GM12865 (cell line): ENCODE data around the gene UBXN6.

Experiments
- DNase-seq: peaks from one replicate; pipeline ENCODE4 v3.0.0; 2010; ENCODE audit warnings: low read depth
- H3K4me3 ChIP-seq: 2 replicates; pipeline ENCODE4 v1.5.1; 2011; ENCODE audit warnings: mild to moderate bottlenecking, low read depth, low read length, control low read depth
- TF ChIP-seq, protein P1 (sequence below): IDR thresholded peaks from 2 replicates; pipeline ENCODE4 v1.5.1; 2011; ENCODE audit warnings: low read length, control low read depth, low read depth, inconsistent platforms; ENCODE audit not compliant: insufficient read depth; ENCODE audit errors: missing control alignments

UBXN6 gene

DNA sequence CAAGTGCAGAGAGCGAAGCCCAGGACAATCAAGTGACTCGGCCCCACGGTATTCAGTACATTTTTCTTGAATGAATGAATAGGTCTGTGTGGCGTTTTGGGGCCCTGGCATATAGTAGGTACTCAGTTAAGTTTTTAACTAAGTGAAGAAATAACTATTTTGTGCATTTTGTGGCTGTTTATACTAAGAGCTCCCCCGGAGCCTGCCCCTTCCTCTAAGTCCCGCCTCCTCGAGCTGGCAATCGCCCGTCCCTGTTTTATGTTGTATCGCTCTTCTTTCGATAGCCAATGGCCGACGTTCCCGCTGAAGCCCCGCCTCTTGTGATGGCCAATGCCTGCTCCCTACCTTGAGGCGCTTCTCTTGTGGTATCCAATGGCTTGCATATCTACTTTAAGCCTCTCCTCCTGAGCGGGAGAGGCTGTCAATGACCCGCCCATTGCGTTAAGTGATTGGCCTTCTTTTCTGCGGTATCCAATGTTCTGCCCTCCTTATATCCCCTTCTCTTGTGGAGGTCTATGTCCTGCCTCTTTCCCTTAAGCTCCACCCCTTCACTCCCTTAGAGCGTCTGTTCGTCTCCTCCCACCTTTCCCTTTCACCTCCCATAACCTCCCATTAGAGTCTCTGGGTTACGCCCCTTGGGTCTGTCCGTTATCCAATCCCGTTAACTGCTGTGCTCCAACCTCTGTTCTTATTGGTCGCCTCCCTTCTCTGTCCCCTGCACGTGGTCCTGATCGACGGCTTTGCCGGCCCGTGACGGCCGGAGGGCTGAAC lies 14.0 kb upstream of the UBXN6 start:
- TF ChIP-seq, protein P1, sequence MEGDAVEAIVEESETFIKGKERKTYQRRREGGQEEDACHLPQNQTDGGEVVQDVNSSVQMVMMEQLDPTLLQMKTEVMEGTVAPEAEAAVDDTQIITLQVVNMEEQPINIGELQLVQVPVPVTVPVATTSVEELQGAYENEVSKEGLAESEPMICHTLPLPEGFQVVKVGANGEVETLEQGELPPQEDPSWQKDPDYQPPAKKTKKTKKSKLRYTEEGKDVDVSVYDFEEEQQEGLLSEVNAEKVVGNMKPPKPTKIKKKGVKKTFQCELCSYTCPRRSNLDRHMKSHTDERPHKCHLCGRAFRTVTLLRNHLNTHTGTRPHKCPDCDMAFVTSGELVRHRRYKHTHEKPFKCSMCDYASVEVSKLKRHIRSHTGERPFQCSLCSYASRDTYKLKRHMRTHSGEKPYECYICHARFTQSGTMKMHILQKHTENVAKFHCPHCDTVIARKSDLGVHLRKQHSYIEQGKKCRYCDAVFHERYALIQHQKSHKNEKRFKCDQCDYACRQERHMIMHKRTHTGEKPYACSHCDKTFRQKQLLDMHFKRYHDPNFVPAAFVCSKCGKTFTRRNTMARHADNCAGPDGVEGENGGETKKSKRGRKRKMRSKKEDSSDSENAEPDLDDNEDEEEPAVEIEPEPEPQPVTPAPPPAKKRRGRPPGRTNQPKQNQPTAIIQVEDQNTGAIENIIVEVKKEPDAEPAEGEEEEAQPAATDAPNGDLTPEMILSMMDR = no peak
- peak overlapping the region; percentile 86 for H3K4me3 ChIP-seq
- peak; percentile 100 for DNase-seq

DNA sequence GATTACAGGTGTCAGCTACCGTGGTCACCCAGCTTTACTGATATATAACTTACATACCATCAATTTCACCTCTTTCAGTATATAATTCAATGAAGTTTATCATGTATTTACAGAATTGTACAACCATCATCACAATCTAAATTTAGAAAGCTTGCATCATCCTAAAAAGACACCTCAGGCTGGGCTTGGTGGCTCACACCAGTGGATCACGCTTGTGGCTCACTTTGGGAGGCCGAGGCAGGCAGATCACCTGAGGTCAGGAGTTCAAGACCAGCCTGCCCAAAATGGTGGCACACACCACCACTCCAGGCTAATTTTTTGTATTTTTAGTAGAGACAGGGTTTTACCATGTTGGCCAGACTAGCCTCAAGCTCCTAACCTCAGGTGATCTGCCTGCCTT lies 10.2 kb upstream of the UBXN6 start:
- DNase-seq = no peak
- TF ChIP-seq, protein P1 = no peak
- H3K4me3 ChIP-seq = no peak overlapping the region

DNA sequence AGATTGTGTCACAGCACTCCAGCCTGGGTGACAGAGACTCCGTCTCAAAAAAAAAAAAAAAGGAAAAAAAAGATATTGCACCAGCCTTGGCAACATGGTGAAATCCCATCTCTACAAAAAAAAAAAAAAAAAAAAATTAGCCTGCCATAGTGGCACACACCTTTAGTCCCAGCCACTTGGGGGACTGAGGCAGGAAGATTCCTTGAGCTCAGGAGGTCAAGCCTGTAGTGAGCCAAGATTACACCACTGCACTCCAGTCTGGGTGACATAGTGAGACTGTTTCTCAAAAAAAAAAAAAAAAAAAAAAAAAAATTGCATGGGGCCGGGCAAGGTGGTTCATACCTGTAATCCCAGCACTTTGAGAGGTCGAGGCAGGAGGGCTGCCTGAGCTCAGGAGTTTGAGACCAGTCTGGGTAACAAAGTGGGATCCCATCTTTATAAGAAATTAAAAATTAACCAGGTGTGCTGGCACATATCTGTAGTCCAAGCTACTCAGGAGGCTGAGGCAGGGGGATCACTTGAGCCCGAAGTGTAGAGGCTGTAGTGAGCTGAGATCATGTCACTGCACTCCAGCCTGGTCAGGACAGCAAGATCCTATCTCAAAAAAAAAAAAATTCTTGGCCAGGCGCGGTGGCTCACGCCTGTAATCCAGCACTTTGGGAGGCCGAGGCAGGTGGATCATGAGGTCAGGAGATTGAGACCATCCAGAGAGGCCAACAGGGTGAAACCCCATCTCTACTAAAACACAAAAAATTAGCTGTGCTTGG lies 7.4 kb upstream of the UBXN6 start:
- no peak overlapping the region for H3K4me3 ChIP-seq
- DNase-seq = no peak
- TF ChIP-seq, protein P1 = no peak

DNA sequence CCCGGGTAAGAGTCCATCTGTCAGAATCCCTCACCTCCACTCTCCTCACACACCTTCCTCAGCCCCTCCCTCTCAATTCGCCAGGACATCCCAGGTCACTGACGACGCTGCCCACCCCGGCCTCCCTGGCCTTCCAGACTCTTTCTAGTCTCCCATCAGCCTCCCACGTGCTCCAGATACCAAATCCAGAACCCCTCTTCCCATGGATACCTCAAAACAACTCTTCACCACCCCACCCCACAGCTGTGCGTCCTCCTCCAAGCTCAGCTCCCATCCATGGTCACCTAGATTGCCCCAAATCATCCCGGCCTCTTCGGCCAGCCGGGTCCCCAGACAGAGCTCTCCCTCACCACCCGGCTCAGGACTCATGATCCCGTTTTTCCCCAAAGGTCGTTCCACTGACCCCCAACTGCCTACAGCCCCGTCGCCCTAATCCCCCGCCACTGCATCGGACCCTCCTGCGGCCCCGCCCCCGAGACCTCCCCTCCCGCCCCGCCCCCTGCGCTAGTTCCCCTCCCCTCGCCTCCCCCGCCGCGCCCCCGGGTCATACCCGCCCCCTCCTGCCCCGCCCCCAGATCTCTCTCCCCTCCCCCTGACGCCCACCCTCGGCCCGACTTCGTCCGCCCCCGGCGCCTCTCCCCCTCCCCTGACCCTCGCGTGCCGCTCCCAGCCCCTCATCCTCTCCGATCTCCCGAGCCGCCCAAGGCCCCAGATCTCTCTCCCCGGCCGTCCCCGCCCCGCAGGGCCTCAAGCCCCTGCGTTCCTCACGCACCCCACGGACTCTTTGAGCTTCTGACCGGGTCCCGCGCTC lies 546 bp downstream of the UBXN6 start:
- DNase-seq = peak; percentile 65
- TF ChIP-seq, protein P1 = no peak
- peak overlapping the region; percentile 72 for H3K4me3 ChIP-seq

DNA sequence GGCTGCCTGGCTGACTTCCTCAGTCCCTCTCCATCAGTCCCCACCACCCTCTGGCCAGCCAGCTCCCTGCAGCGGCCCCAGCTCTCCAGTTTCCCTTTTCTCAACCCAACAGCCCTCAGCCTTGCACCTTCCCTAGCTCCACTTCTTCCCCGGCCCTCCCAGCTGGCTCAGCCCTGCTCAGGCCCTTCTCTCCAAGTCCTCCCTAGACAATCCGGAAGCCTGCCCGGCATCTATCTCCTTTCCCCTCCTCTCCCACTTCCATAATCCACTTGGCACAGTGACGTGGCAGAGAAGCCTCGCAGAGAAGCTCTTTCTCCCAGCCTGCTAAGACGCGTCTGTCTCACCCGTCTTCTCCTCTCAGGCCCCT lies 1.1 kb downstream of the UBXN6 start:
- TF ChIP-seq, protein P1 = no peak
- DNase-seq = no peak
- peak overlapping the region; percentile 56 for H3K4me3 ChIP-seq

DNA sequence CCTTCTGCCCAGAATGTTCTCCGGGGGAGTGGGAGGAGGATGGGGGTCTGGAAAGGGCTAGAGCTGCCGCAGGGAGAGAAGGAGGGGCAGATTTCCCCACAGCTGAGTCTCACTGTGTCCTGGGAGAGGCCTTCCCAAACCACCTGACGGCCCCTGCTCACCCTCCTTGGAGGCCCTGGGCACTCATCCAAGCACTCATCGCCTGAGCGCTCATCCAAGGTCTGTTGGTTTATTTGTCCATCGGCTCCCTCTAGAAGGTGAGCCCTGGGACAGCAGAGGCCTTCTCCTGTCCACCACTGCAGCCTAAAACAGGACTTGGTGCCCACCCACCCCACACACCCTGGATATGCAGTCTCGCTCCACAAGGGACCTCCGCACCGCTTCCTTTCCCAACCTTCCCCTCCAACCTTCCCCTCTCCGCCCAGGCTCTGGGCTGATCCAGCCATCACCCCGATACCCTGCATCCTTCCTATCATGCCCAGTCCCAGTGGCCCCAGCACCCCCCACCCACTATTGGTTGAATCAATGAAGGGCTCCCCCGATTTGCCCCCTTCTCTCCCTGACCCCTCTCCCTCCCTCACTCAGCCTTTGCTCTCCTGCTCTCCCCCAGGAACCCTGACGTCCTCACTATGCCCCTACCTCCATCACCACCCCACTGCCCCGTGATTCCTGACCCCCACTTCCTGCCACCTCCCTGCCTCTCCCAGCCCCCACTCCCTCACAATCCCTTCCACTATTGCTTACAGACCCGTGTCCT lies 1.7 kb downstream of the UBXN6 start:
- no peak for DNase-seq
- peak overlapping the region; percentile 56 for H3K4me3 ChIP-seq
- TF ChIP-seq, protein P1 = no peak
